ENCODE measurements around the gene HAL. TPM values are rescaled to one million over a fixed set of nuclear protein-coding genes. Genes with fewer than 3 reads are reported as not detected.

The HAL gene
- total RNA-seq, 2 donors from 2014 or later, result 0.52 TPM; not detected in 1

DNA sequence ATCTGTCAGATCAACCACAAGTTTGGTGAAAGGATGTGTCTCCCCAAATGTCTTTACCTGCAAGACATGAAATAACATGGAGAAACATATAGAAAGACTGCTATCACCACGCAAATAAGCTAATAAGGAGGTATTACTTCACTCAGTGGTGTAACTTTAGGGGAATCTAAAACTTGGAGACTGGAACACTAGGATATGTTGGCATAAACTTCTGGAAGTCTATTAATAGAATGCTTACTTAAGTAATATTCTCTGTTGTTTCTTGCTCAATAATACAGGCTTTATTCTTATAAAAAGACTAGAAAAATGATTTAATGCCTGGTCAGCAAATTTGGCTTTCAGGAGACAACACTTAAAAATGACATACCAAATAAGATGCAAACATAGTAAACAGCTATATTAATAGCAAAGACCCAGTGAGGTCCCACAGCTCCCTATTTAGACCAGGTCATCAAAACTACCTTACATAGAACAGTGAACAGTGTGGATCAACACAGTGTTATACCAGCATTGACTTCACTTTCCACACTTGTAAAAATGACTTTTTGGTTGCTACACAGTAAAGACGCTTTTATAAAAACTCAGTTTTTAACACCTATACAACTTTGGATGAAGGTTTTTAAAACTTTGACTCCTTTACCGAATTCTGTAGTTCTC lies 18.9 kb upstream of the HAL start:
- Histone ChIP-seq H3K27me3 (no peaks in the 10 kb centered on the region), H3K4me1 (no peaks in the 10 kb centered on the region), H3K4me3 (no peak overlapping the region), H3K27ac (no peak overlapping the region), H3K36me3 (replicated peaks in 1 of 2; ENCODE audit: insufficient read depth in 1 of 2, low read depth in 2 of 2) (peaks cover 15 to 33% of the 10 kb centered on the region in 2 donors), H3K9me3 (no peaks in the 10 kb centered on the region)
- TF ChIP-seq, protein P1, sequence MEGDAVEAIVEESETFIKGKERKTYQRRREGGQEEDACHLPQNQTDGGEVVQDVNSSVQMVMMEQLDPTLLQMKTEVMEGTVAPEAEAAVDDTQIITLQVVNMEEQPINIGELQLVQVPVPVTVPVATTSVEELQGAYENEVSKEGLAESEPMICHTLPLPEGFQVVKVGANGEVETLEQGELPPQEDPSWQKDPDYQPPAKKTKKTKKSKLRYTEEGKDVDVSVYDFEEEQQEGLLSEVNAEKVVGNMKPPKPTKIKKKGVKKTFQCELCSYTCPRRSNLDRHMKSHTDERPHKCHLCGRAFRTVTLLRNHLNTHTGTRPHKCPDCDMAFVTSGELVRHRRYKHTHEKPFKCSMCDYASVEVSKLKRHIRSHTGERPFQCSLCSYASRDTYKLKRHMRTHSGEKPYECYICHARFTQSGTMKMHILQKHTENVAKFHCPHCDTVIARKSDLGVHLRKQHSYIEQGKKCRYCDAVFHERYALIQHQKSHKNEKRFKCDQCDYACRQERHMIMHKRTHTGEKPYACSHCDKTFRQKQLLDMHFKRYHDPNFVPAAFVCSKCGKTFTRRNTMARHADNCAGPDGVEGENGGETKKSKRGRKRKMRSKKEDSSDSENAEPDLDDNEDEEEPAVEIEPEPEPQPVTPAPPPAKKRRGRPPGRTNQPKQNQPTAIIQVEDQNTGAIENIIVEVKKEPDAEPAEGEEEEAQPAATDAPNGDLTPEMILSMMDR (IDR thresholded peaks at IDR 0.05), result no peak
- TF ChIP-seq POLR2A (IDR thresholded peaks at IDR 0.05), result no peak
- WGBS, 2 donors, result 80 to 83% methylated on average over 3 of the region's 3 CpGs
- intact Hi-C loops (cut with DNase I), result no loop called here
- DNase-seq, result no peak
- ATAC-seq, result no peak

DNA sequence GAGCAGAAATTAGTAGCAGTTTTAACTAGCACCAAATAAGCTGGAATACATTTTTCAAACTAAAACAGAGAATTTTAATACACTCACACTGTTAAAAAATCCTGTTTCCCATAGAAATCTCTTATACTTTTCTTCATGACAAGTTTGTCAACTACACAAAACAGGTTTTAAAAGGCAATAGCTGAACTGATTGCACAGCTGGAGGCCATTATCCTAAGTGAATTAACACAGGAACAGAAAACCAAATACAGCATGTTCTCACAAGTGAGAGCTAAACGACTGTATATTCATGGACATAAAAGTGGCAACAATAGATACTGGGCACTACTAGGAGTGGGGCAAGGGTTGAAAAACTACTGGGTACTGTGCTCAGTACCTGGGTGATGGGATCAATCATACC lies 11.6 kb upstream of the HAL start:
- H3K27ac ChIP-seq, result no peak overlapping the region
- H3K4me3 ChIP-seq, result no peak overlapping the region
- intact Hi-C loops (cut with DNase I), result no loop called here
- ATAC-seq (no peak), DNase-seq (no peak)
- H3K27me3 ChIP-seq, result no peaks in the 10 kb centered on the region
- H3K9me3 ChIP-seq, result no peaks in the 10 kb centered on the region
- TF ChIP-seq, protein P1 (IDR thresholded peaks at IDR 0.05), result no peak
- no peak for TF ChIP-seq POLR2A (IDR thresholded peaks at IDR 0.05)
- 35 to 38% methylated on average over 1 of the region's 1 CpG for WGBS, 2 donors
- no peaks in the 10 kb centered on the region for H3K4me1 ChIP-seq
- peaks cover 15 to 54% of the 10 kb centered on the region in 2 donors for H3K36me3 ChIP-seq (replicated peaks in 1 of 2; ENCODE audit: insufficient read depth in 1 of 2, low read depth in 2 of 2)

DNA sequence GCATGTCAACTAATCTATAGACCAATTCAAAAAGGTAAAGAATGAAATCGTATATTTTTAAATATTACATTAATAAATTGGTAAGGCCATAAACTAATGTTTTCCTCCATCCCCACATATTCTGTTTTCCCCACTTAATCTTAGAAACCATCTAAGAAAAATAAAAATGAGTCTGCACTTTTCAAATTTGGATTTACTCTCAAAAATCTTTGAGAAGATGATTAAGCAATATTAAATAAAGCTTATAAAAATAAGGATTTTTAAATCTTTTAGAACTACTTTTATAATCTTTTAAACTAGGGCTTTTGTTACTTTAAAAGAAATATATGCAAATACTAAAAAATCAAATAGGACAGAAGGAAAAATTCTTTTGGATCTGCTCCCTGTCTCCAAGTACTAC lies 10.6 kb upstream of the HAL start:
- intact Hi-C loops (cut with DNase I), result no loop called here
- H3K4me1 ChIP-seq, result no peaks in the 10 kb centered on the region
- DNase-seq, result no peak
- H3K9me3 ChIP-seq, result no peaks in the 10 kb centered on the region
- no peak overlapping the region for H3K27ac ChIP-seq
- no peak overlapping the region for H3K4me3 ChIP-seq
- no peaks in the 10 kb centered on the region for H3K27me3 ChIP-seq
- 76 to 78% methylated on average over 1 of the region's 1 CpG for WGBS, 2 donors
- peaks cover 10 to 46% of the 10 kb centered on the region in 2 donors for H3K36me3 ChIP-seq (replicated peaks in 1 of 2; ENCODE audit: insufficient read depth in 1 of 2, low read depth in 2 of 2)
- no peak for ATAC-seq
- TF ChIP-seq, protein P1 (IDR thresholded peaks at IDR 0.05), result no peak
- no peak for TF ChIP-seq POLR2A (IDR thresholded peaks at IDR 0.05)

DNA sequence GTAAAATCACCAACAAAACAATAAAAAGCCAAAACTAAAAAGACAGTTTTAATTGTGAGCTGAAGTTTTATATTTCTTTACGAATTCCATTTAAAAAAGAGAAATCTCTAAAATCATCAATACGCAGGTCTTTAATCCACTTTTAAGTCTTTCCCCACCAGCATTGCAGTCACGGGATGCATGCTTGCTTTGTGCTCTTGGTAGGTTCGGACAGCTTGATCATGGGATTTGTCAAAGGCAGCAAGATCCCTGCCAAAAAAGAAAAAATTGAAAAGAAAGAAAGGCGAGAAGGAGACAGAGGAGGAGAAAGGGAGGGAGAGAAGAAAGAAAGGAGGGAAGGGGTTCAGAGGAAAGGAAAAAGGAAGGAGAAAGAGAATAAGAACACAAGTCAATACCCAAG lies 4.7 kb upstream of the HAL start:
- no peak for TF ChIP-seq POLR2A (IDR thresholded peaks at IDR 0.05)
- TF ChIP-seq, protein P1 (IDR thresholded peaks at IDR 0.05), result no peak

DNA sequence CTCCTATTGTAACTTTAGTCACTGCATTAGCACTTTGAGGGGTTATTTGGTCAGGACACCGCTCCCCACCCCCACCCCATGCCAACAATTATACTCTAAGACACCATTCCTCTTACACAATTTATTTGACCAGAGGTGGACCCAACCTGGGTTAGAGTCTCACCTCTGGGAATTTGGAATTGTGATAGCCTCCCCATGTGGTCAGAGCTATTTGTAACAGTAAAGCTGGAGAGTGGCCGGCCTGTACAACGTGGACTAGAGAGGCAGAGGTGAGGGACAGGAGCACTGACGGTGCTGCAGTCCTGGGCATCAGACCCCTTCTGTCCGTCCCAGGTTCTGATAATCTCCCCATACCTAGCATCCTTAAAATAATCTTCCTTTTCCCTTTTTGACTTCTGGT lies 3.3 kb upstream of the HAL start:
- no peak for ATAC-seq
- intact Hi-C loops (cut with DNase I), result loop anchor here (10.0 kb wide), 1 partner anchor 85 kb away; no protein-coding TSS in a partner anchor
- Histone ChIP-seq H3K27me3 (no peaks in the 10 kb centered on the region), H3K4me3 (no peak overlapping the region), H3K4me1 (peaks cover 6% of the 10 kb centered on the region), H3K36me3 (replicated peaks in 1 of 2; ENCODE audit: insufficient read depth in 1 of 2, low read depth in 2 of 2) (peaks cover 0 to 12% of the 10 kb centered on the region in 2 donors), H3K27ac (no peak overlapping the region), H3K9me3 (no peaks in the 10 kb centered on the region)
- DNase-seq, result no peak
- TF ChIP-seq POLR2A (IDR thresholded peaks at IDR 0.05), result no peak
- TF ChIP-seq, protein P1 (IDR thresholded peaks at IDR 0.05), result no peak
- 66 to 73% methylated on average over 5 of the region's 5 CpGs for WGBS, 2 donors

More for the DNA sequence above, 4.7 kb upstream of the HAL start:
- ATAC-seq (no peak), DNase-seq (no peak)
- intact Hi-C loops (cut with DNase I), result no loop called here
- WGBS, 2 donors, result 86 to 90% methylated on average over 5 of the region's 5 CpGs
- Histone ChIP-seq H3K4me1 (peaks cover 3% of the 10 kb centered on the region), H3K27ac (no peak overlapping the region), H3K9me3 (no peaks in the 10 kb centered on the region), H3K4me3 (no peak overlapping the region), H3K27me3 (no peaks in the 10 kb centered on the region), H3K36me3 (replicated peaks in 1 of 2; ENCODE audit: insufficient read depth in 1 of 2, low read depth in 2 of 2) (peaks cover 0 to 23% of the 10 kb centered on the region in 2 donors)
